GM18511 (cell line): Measurements from ENCODE around the gene GPN3.
"Not testable (repeated sequence)": the region's sequence is repeated elsewhere in the genome, so short reads cannot be mapped to it uniquely, and the experiment has no call there.

Source experiments
- ATAC-seq: cut with Tn5 transposase; IDR thresholded peaks from one replicate; pipeline ENCODE4 v1.9.1; 2021; ENCODE audit warnings: mild to moderate bottlenecking, moderate library complexity; ENCODE audit not compliant: unreplicated experiment

Gene GPN3

GRCh38 chr12:110449799-110450497 lies 18.1 kb downstream of the GPN3 start, which contains the start of gene ARPC3:
ARPC3 (minus strand) TSS chr12:110450337; CDS start chr12:110450260, 77 bp downstream.
- peak; percentile 93 for ATAC-seq

- ATAC-seq = no peak
Measured at GRCh38 chr12:110444455-110444854, 23.6 kb downstream of the GPN3 start.

- ATAC-seq = no peak
Measured at GRCh38 chr12:110436231-110436630, 31.8 kb downstream of the GPN3 start.

- ATAC-seq = peak; percentile 22
Measured at GRCh38 chr12:110431957-110432587, 36.0 kb downstream of the GPN3 start.

GRCh38 chr12:110429676-110430075 lies 38.4 kb downstream of the GPN3 start:
- ATAC-seq = not testable (repeated sequence)

- no peak for ATAC-seq
Measured at GRCh38 chr12:110426406-110426805, 41.7 kb downstream of the GPN3 start.

GRCh38 chr12:110424237-110424636 lies 43.8 kb downstream of the GPN3 start:
- no peak for ATAC-seq

- ATAC-seq = no peak
Measured at GRCh38 chr12:110421701-110422100, 46.4 kb downstream of the GPN3 start.

GRCh38 chr12:110421159-110421661 lies 46.8 kb downstream of the GPN3 start:
- ATAC-seq = no peak

GRCh38 chr12:110420644-110421043 lies 47.4 kb downstream of the GPN3 start:
- not testable (repeated sequence) for ATAC-seq

GRCh38 chr12:110417113-110417512 lies 50.9 kb downstream of the GPN3 start:
- not testable (repeated sequence) for ATAC-seq

- ATAC-seq = not testable (repeated sequence)
Measured at GRCh38 chr12:110410086-110410485, 58.0 kb downstream of the GPN3 start.

GRCh38 chr12:110405126-110405662 lies 62.9 kb downstream of the GPN3 start:
- ATAC-seq = not testable (repeated sequence)

- ATAC-seq = peak; percentile 45
Measured at GRCh38 chr12:110403976-110404682, 63.9 kb downstream of the GPN3 start.

- ATAC-seq = no peak
Measured at GRCh38 chr12:110403146-110403975, 64.7 kb downstream of the GPN3 start, which contains the start of gene ANAPC7. ANAPC7 (minus strand) TSS chr12:110403708; CDS start chr12:110403627, 81 bp downstream.
